Frontal cortex (tissue), 4 donors: ENCODE results near the gene SGCD. TPM values are rescaled to one million over a fixed set of nuclear protein-coding genes. Genes with fewer than 3 reads are reported as not detected.
"Not testable (repeated sequence)": the region's sequence is repeated elsewhere in the genome, so short reads cannot be mapped to it uniquely, and the experiment has no call there.

Source experiments
- DNase-seq, 2 donors: peaks; one replicate each; pipeline ENCODE4 v3.0.0; 2012; ENCODE audit warnings: low spot score in 2 of 2
- FAIRE-seq: peaks from 2 replicates; lab custom pipeline; 2012; peaks lifted over from hg19 to GRCh38; lab: Jason Lieb, UNC
- total RNA-seq: library from RNA; depleted of rRNA; stranded (reverse); fragments of >200 nt; gene quantifications from one replicate; pipeline ENCODE4 v1.2.3, GENCODE V29; 2014
- donor health status: control.
- donor health status: control.
- donor health status: control.

SGCD gene
- total RNA-seq, 1 donor from 2014 or later, result 3.3 TPM

DNA sequence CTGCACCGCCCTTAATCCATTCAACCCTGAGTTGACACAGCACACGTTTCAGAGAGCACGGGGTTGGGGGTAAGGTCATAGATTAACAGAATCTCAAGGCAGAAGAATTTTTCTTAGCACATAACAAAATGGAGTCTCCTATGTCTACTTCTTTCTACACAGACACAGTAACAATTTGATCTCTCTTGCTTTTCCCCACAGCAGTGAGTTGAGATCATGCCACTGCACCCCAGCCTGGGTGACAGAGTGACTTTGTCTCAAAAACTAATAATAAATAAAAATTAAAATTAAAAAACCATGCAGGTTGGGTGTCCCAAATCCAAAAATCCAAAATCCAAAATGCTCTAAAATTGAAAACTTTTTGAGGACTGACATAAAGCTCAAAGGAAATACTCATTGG, 339.7 kb downstream of the SGCD start:
- DNase-seq, FAIRE-seq: not testable (repeated sequence)

DNA sequence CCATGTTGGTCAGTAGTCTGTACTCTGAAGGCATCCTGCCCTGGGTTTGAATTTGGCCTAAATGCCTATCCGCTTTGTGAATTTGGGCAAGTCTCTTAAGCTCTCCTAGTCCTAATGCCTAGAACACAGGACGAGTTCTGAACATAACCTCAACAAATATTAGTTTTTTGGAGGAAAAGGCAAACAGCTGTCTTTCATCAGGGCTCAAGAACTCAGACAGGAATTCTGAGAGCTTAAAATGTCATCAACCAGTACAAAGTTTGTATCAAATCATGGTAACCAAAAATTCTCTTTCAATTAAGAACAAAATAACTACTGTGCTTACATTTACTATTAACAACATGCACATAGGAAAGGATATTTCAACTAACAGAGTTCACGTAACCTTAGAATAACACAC, 340.7 kb downstream of the SGCD start:
- DNase-seq (no peak), FAIRE-seq (no peak)

DNA sequence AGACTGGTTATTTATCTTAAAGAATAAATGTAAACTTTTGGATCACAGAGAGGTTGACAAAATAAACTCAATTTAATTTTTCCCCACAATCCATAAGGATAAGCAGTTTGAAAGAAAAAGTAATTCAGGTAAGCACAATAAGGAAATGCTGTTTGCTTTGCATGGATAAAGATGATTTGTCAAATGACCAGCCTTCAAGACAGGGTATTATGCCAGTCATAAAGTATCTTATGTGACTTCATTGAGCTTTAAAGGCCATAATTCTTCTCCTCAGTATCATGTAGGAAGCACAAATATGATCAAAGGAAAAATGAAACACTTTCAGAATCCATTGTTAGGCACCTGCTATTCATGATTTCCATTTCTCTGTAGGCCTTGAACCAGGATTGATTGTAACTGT, 342.5 kb downstream of the SGCD start:
- DNase-seq (no peak), FAIRE-seq (no peak)

DNA sequence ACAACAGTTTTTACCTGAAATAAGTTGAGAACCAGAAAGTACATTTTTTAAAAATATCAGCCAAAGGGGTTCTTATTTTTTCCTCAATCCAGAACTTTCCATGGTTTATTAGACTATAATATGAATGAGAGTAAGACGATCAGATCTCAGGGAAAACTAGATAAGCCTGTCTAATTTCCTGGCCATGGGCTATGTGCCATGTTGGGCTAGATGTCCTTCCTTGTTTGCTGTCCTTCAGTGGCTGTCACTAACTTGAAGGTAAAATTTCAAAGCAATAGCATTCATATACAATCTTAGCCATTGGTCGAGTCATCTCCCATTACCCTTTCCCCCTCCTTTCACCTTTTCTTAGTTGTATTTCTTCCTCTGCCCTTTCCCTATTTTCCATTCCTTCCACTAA, 343.7 kb downstream of the SGCD start:
- FAIRE-seq (no peak), DNase-seq (no peak)

DNA sequence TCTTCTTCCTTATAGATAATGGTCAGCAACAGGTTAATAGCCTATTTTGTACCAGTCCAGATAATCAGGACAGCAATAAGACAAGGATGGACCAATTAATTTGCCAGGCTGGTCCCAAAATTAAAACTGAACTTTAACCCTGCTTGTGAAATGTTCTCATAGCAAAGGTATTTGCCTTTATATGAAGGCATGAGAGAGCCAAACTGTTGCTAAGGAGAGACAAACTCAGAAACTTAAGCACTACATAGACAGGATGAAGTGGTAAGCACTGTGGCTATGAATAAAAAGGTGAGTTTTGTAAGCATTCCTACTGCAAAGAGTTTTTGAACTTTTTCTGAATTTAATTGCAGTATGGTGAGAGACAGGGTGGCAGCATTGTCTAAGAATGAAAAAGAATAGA, 348.4 kb downstream of the SGCD start:
- FAIRE-seq (no peak), DNase-seq (no peak)

DNA sequence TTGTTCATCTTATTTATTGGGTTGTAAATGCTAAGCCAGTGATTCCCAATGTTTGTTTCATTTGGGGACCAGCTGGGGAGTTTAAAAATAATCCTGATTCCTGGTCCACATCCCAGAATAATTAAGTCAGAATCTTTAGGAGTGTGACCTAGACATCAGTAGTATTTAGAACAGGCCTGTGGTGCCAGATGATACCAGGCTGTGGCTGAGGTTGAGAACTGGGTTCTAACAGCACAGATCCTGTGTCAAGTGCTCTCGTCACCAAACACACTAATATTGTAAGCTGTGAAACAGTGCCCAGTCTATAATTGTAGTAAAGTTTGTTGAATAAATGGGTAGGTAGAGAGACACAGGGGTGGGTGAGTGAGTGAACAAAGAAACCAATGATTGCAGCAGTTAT, 351.0 kb downstream of the SGCD start:
- DNase-seq, result no peak

DNA sequence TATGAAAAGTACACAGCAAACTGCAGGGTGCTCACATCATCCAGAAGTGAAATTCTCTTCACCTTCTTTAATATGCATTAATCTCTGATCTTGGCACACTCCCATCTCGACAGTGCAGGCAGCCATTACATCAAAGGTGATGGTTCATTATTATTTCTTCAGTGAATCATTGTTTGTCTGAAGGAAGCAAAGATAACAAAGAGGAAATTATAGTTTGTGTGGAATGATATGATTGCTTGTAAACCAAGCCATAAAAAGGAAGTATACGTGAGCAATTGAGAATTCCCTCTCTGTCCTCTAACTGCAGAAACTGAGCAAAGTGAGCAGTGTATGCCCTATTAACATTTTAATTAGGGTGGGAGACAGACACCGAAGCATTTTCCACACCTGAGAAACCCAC, 351.5 kb downstream of the SGCD start:
- FAIRE-seq (no peak), DNase-seq (no peak)

More for the DNA sequence above, 351.0 kb downstream of the SGCD start:
- no peak for FAIRE-seq

DNA sequence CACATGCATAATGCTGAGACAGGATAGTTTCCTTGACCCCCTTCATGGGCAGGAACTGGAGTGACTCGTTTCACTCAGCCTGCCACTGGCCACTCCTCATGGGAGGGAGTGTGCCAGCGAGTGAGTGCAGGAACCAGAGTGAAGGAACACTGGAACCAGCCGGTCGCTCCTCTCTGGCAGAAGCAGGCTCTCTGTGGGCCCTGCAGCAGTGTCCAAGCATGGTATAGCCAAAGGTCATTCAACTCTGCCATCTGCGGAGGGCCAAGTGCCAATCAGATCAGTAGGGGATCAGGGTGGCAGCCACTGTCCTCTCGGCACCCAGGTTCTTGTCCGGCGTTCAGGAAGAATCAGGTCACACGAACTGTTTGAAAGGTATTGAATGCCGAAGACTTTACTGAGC, 353.9 kb downstream of the SGCD start:
- DNase-seq (no peak), FAIRE-seq (no peak)

DNA sequence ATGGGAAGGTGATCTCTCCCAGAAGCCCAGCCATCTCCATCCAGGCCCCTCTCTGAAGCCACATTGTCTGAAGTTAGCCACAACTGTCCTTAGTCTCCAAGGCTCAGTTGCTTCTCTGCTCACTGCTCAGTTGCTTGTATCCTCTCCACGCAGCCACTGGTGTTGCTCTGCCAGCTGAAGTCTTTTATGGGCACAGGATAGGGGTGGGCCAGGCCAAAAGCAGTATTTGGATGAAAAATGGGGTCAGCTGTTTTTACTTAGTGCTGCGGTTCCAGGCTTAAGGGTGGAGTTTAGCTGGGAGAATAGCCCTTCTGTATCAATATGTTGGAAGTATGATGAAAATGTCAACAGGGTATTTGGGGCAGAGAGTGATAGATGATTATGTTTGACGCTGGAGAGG, 354.3 kb downstream of the SGCD start:
- FAIRE-seq (no peak), DNase-seq (no peak)

DNA sequence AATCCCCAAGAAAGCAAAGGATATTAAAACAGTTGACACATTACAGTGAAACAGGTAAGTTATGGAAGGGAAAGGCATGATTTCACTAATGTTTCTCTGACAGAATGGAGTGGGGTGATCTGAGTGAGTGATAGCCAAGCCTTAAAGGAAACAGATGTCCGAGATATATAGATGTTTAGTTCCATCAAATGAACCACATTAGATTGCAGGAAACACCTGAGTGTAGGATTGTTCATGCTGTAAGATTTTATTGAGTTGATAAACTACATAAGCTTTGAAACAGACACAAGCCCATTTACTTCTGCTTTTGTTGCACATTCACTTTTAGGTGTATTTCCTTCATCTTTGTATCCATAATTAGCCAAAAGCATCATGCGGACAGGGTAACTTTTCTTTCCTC, 356.0 kb downstream of the SGCD start:
- DNase-seq (no peak), FAIRE-seq (no peak)

DNA sequence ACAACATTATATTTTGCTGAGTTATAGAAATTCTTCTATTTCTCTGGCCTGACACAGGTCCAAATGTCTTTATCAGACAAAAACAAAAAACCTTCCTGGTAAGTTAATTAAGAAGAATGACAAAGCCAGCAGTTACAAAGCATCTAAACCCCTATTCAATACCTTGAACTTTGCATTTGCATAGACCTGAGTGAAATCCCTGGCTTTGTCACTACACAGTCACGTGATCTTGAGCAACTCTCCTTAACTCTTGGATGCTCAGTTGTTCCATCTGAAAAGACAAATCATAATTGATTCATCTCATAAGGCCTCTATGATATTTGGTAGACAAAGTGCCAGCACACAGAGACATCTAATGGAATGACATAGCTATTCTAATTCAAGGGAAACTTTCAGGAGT, 356.5 kb downstream of the SGCD start:
- DNase-seq (no peak), FAIRE-seq (no peak)

DNA sequence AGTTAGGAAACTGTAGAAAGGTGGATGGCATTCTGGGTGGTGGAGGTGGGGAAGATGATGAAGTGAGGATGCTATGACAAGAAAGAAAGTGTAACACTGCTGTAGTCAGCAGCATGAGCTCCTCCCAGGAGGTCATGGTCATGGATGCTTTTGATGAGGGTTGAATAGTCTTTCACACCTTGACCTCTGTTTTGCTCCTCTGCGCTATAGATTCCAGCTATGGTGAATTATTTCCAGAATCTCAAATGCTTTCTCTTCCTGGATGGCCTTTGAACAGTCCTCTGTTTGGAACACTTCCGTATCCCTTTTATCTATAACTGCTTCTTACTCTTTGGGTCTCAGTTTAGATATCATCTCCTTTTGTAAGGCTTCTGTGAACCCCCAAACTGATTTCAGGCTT, 357.3 kb downstream of the SGCD start:
- no peak for FAIRE-seq
- no peak for DNase-seq

DNA sequence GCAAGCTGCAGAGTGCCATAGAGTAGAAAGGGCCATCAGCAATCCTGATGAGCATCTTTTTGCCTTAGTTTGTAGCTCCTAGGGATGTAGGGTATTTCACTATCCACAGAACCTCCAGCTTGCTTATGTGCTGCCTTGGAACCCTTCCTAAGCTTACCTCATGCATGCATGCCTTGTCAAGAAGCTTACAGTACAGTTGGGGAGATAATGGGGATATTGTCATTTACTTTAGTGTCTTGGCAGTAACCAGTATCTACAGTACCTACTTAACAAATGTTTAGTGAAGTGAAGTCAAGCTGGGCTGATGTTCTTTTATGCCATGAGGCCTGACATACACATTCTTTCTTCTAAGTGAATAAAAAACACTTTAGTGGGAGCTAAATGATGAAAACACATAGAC, 358.5 kb downstream of the SGCD start:
- no peak for FAIRE-seq
- no peak for DNase-seq

DNA sequence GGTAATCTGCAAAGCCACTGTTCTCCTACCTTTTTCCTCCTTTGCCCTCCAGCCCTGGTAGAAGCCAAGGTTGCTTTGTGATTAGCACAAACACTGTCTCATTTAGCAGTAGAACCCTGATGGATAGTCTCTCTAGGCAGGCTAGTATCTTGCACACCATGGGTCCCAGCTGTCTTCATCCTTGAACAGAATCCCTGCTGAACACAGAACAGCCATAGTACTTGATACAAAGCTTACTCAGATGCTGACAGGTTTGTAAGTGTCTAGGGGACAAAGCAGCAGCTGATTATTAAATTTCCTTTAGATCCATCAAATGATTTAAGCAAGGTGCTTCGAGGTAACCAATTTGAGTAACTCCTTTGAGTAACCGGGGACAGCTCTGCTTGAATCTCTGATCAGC, 359.4 kb downstream of the SGCD start:
- DNase-seq, result no peak
- FAIRE-seq, result no peak

DNA sequence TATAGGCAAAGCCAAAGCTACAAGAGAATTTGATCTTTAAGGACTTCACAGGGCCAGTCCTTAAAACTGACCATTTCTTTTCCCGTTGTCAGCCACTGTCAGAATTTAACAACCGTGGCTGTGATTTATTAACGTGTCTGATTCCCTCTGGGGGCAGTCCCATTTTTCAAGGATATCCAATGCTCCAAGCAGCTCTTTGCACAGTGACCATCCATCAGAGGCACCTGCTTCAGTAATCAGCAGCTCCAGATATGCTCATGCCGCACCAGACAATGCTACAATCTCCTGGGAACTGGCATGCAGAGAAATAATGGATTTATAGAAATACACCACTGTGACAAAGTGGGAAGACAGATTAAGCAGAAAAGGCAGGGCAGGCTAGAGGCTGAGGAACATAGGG, 359.8 kb downstream of the SGCD start:
- no peak for DNase-seq
- FAIRE-seq, result no peak

DNA sequence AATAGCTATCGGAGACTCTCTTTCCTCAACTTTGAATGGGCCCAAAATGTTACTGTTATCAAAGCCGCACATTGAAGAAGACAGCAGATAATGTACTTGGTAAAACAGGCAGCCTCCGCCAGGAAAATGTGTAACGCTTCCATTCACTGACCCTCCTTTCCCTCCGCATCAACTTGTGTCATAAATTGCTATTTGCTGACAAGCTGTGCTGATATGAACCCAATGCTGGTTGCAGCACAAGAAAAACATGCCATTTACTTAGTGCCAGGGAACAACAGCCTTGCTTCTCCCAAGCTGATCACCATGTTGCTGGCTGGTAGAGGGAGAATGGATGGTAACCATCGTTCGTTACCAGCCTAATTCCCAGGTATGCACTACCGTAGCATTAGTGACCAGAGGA, 360.6 kb downstream of the SGCD start:
- DNase-seq (no peak), FAIRE-seq (no peak)

DNA sequence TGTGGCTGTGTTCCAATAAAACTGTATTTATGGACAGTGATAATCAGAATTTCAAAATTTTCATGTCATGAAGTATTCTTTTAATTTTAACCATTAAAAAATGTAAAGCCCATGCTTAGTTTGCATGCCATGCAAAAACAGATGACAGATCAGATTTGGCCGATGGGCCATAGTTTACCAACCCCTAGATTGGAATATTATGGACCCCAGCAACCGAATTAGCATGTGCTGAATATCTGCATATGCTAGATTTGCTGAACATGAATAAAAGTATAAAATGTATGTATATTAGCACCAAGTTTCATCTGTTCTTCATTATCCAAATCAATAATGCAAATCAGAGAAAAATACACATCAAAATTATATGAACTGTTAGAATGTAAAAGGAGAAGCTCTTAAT, 364.6 kb downstream of the SGCD start:
- FAIRE-seq, result no peak
- DNase-seq, result no peak

DNA sequence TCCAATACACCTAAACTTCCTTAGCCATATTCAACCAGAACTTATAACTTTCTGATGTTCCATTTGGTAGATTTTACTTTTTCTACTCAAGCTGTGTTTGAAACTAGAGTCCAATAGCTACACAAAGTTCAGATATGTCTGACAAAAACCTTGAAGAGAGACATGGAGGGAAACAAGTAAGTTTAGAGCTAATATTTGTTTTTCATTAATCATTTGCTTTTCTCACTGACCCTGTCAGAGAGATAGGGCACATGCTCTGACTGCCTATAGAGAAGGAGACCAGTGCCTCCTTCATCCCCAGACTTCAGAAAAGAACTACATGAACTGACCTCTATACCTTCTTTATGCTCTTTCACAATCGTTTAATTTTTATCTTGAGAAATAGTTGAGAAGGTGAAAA, 366.1 kb downstream of the SGCD start:
- DNase-seq (no peak), FAIRE-seq (no peak)

DNA sequence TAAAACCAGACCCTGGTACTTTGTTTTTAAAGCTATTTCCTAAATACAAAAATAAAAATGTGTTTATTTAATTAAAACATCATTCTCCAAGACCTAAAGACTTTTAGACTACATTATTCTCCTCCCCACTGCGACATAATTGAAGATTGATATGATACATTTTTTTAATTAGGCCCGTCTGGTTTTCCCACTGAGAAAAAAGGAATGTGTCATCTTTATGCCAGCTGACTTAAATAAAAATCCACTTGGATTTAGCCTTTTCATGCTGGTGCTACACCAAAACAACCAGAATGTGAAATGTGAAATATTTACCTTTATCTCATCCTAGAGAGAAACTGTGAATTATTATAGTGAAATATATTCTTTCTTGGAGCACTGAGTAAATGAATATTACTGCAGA, 367.6 kb downstream of the SGCD start:
- no peak for DNase-seq
- FAIRE-seq, result no peak

DNA sequence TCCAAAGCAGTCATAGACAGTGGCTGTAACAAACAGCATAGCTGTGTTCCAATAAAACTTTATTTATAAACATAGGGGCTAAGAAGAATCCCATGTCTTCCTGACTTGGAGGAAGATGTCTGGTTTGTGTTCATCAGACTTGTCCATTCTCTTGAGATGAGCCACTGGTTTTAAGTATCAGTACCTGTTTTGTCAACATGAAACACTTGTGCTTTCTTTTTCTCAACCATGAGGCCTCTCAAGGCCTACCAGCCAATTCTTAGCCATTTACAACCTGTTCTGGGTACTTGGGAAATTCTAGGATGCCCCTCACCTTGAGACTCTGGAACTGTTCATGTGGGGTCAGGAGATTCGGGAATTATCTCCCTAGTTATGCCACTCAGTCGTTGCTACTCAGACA, 368.8 kb downstream of the SGCD start:
- no peak for FAIRE-seq

DNA sequence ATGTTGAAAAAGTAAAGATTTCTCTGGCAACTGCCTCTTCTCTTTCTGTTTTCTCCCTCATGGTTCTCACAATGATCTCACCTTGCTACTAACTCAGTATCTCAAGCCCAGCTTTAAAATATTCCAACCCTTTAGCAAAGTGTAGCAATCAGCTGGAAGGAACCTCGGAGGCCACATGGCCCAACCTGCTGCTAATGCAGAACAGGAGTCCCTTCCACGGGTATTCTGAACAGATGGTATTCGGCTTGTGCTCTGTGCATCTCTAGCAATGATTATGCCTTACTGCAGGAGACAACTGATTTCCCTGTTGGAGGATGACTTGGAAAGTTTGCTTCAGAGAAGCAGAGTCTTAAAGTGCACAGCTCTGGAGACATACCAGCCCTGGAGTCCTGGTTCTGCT, 371.4 kb downstream of the SGCD start:
- FAIRE-seq, result no peak
- no peak for DNase-seq

More for the DNA sequence above, 368.8 kb downstream of the SGCD start:
- no peak for DNase-seq

DNA sequence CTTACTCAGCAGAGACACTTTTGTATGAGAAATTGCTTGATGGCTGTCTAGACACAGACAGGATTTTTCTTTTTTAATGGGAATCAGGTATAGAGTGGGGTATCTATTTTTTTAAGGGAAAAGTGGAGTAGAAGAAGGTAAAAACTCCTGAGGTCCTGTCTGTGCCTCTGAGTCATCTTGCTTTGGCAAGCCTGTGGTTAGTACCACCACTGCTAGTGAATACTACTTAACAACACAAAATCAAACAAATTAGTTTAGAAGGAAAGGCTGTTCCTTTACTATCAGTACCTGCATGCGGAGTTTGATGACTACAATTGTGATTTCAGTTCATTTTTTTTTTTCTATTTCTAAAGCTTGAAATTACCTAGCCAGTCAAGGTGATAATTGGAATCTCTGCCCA, 372.2 kb downstream of the SGCD start:
- FAIRE-seq, result no peak
- no peak for DNase-seq

DNA sequence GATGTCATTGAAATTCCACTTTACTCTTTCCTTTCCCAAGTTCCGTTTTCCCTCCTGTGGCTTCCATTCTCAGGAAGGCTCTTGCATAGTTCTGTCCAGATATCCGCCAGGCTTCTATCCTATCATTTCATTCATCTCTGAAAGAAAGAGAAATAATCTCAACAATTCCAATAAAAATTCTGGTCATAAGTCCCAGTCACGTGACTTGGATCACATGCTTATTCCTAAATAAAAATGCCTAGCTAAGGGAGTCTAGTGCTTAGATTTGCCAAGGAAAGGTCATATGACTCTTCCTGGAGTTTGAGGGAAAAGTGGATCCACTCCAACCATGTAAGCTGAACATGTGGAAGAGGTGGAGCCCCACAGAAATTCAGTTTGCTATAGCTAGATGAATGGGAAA, 377.2 kb downstream of the SGCD start:
- FAIRE-seq (no peak), DNase-seq (no peak)
